Liver (tissue), 3 donors: ENCODE results near the gene MBD3L3.

Experiments
- FOXA2 ChIP-seq: IDR thresholded peaks from 2 replicates; pipeline ENCODE4 v1.6.1; 2016; ENCODE audit warnings: antibody characterized with exemption
- HNF4A ChIP-seq, 2 donors: conservative IDR thresholded peaks; 2 replicates each; pipeline ENCODE4 v1.6.1; 2016; ENCODE audit warnings: antibody characterized with exemption in 2 of 2, mild to moderate bottlenecking in 2 of 2
- JUND ChIP-seq, 2 donors: IDR thresholded peaks; 2 replicates each; pipeline ENCODE4 v1.6.1; 2016; ENCODE audit warnings: antibody characterized with exemption in 2 of 2
- RAD21 ChIP-seq, 2 donors: IDR thresholded peaks; 2 replicates each; pipeline ENCODE4 v1.6.1; 2016; ENCODE audit warnings: antibody characterized with exemption in 2 of 2, mild to moderate bottlenecking in 2 of 2
- SP1 ChIP-seq: IDR thresholded peaks from 2 replicates; pipeline ENCODE4 v1.6.1; 2018; ENCODE audit warnings: antibody characterized with exemption, mild to moderate bottlenecking
- TAF1 ChIP-seq: conservative IDR thresholded peaks from 2 replicates; pipeline ENCODE4 v1.6.1; 2016; ENCODE audit warnings: antibody characterized with exemption, mild to moderate bottlenecking
- YY1 ChIP-seq: IDR thresholded peaks from 2 replicates; pipeline ENCODE4 v1.6.1; 2016; ENCODE audit warnings: antibody characterized with exemption, mild to moderate bottlenecking
- TF ChIP-seq, protein P1 (sequence below): IDR thresholded peaks from 2 replicates; pipeline ENCODE4 v1.6.1; 2016; ENCODE audit warnings: antibody characterized with exemption
- TF ChIP-seq, protein P2 (sequence below): fragments of 150-350 bp; IDR thresholded peaks from 2 replicates; pipeline ENCODE4 v1.5.1; 2017; ENCODE audit warnings: improper control_type of control experiment, low read depth, low read length; ENCODE audit not compliant: missing input control
- TF ChIP-seq, protein P3 (sequence below): IDR thresholded peaks from 2 replicates; pipeline ENCODE4 v1.6.1; 2016; ENCODE audit warnings: antibody characterized with exemption, mild to moderate bottlenecking
- TF ChIP-seq, protein P4 (sequence below): IDR thresholded peaks from 2 replicates; pipeline ENCODE4 v1.6.1; 2016; ENCODE audit warnings: antibody characterized with exemption
- donor health status: healthy.
- donor health status: healthy.

DNA sequence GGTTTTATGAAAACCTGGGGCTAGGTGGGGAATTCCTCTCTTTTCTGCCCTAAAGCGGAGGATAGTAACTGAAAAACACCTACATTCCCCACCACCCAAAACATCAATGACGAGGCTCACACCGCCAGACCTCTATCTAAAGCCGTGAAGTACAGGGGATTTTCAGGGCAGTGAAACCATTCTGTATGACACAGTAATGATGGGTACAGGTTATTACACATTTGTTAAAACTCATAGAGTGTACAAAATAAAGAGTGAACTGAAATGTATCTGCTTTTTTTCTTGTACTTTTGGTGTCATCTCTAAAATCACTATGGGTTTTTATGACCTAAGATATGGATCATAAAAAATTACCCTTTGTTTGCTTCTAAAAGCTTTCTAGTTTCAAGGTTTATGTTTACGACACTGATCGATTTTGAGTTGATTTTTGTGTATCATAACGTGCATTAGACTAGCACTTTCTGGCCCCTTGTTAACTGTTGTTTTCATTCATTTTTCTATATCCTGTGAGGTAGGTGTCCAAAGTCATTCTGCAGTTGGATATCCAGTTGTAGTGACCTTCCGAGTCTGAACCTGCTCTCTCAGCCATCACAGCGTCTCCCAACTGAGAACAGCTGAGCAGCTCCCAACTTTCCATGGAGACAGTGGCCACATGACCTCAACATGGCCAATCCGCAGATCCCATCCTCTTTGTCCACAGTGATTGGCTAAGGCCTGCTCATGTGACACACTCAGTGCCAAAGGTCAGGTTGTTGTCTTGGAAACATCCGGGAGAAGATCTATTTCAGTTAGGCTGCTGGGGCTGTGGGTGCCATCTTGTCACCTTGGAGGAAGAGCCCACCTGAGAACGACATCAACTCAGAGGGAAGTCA is 47.5 kb downstream of the MBD3L3 start:
- TF ChIP-seq, protein P1, sequence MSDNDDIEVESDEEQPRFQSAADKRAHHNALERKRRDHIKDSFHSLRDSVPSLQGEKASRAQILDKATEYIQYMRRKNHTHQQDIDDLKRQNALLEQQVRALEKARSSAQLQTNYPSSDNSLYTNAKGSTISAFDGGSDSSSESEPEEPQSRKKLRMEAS: no peak
- TF ChIP-seq, protein P2, sequence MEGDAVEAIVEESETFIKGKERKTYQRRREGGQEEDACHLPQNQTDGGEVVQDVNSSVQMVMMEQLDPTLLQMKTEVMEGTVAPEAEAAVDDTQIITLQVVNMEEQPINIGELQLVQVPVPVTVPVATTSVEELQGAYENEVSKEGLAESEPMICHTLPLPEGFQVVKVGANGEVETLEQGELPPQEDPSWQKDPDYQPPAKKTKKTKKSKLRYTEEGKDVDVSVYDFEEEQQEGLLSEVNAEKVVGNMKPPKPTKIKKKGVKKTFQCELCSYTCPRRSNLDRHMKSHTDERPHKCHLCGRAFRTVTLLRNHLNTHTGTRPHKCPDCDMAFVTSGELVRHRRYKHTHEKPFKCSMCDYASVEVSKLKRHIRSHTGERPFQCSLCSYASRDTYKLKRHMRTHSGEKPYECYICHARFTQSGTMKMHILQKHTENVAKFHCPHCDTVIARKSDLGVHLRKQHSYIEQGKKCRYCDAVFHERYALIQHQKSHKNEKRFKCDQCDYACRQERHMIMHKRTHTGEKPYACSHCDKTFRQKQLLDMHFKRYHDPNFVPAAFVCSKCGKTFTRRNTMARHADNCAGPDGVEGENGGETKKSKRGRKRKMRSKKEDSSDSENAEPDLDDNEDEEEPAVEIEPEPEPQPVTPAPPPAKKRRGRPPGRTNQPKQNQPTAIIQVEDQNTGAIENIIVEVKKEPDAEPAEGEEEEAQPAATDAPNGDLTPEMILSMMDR: no peak
- TF ChIP-seq SP1 (no peak), RAD21 (IDR thresholded peaks at IDR 0.05) (no peak), JUND (IDR thresholded peaks at IDR 0.05) (no peak), FOXA2 (no peak), HNF4A (conservative IDR thresholded peaks at IDR 0.05) (no peak), YY1 (no peak), TAF1 (no peak)
- TF ChIP-seq, protein P3, sequence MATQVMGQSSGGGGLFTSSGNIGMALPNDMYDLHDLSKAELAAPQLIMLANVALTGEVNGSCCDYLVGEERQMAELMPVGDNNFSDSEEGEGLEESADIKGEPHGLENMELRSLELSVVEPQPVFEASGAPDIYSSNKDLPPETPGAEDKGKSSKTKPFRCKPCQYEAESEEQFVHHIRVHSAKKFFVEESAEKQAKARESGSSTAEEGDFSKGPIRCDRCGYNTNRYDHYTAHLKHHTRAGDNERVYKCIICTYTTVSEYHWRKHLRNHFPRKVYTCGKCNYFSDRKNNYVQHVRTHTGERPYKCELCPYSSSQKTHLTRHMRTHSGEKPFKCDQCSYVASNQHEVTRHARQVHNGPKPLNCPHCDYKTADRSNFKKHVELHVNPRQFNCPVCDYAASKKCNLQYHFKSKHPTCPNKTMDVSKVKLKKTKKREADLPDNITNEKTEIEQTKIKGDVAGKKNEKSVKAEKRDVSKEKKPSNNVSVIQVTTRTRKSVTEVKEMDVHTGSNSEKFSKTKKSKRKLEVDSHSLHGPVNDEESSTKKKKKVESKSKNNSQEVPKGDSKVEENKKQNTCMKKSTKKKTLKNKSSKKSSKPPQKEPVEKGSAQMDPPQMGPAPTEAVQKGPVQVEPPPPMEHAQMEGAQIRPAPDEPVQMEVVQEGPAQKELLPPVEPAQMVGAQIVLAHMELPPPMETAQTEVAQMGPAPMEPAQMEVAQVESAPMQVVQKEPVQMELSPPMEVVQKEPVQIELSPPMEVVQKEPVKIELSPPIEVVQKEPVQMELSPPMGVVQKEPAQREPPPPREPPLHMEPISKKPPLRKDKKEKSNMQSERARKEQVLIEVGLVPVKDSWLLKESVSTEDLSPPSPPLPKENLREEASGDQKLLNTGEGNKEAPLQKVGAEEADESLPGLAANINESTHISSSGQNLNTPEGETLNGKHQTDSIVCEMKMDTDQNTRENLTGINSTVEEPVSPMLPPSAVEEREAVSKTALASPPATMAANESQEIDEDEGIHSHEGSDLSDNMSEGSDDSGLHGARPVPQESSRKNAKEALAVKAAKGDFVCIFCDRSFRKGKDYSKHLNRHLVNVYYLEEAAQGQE: no peak
- TF ChIP-seq, protein P4, sequence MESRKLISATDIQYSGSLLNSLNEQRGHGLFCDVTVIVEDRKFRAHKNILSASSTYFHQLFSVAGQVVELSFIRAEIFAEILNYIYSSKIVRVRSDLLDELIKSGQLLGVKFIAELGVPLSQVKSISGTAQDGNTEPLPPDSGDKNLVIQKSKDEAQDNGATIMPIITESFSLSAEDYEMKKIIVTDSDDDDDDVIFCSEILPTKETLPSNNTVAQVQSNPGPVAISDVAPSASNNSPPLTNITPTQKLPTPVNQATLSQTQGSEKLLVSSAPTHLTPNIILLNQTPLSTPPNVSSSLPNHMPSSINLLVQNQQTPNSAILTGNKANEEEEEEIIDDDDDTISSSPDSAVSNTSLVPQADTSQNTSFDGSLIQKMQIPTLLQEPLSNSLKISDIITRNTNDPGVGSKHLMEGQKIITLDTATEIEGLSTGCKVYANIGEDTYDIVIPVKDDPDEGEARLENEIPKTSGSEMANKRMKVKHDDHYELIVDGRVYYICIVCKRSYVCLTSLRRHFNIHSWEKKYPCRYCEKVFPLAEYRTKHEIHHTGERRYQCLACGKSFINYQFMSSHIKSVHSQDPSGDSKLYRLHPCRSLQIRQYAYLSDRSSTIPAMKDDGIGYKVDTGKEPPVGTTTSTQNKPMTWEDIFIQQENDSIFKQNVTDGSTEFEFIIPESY: no peak
